Central memory CD4-positive, alpha-beta T cell (primary cell): ENCODE results near the gene TELO2.

Experiments used
- DNase-seq: peaks from one replicate; pipeline ENCODE4 v3.0.0; 2022
- total RNA-seq, 3 experiments: gene quantifications; one replicate each; lab custom pipeline; 2026; lab: John Stamatoyannopoulos, UW

Gene TELO2
- total RNA-seq: 43.0 to 91.9 (median 56.7) reads per million in 3 experiments

GRCh38 chr16:1492923-1493745 is at the start of gene TELO2:
Gene TELO2, plus strand, starts transcription at chr16:1493360. Its CDS starts 922 bp downstream, at chr16:1494282.
- DNase-seq: peak; percentile 85

- DNase-seq: no peak
These were observed 49.7 kb upstream of the TELO2 start for GRCh38 chr16:1443403-1443973.

GRCh38 chr16:1443980-1444729 is 49.0 kb upstream of the TELO2 start, which contains the start of gene CCDC154:
Gene CCDC154, minus strand, starts transcription at chr16:1444556. Its CDS starts 234 bp downstream, at chr16:1444322.
- DNase-seq: no peak

GRCh38 chr16:1444730-1445517 is 48.2 kb upstream of the TELO2 start:
- no peak for DNase-seq

GRCh38 chr16:1445518-1446203 is 47.5 kb upstream of the TELO2 start:
- DNase-seq: no peak

GRCh38 chr16:1446296-1447080 is 46.7 kb upstream of the TELO2 start:
- DNase-seq: no peak

- no peak for DNase-seq
These were observed 45.2 kb upstream of the TELO2 start for GRCh38 chr16:1447965-1448364.

- no peak for DNase-seq
These were observed 44.5 kb upstream of the TELO2 start for GRCh38 chr16:1448536-1449116.

GRCh38 chr16:1449201-1449788 is 43.9 kb upstream of the TELO2 start:
- no peak for DNase-seq

- no peak for DNase-seq
These were observed 42.9 kb upstream of the TELO2 start for GRCh38 chr16:1450218-1450617.

- DNase-seq: no peak
These were observed 42.3 kb upstream of the TELO2 start for GRCh38 chr16:1450841-1451240.

GRCh38 chr16:1451702-1452392 is 41.3 kb upstream of the TELO2 start:
- DNase-seq: no peak

- no peak for DNase-seq
These were observed 40.6 kb upstream of the TELO2 start for GRCh38 chr16:1452530-1452929.

- no peak for DNase-seq
These were observed 39.8 kb upstream of the TELO2 start for GRCh38 chr16:1453316-1453715.

GRCh38 chr16:1454561-1454960 is 38.6 kb upstream of the TELO2 start:
- DNase-seq: no peak

- no peak for DNase-seq
These were observed 37.7 kb upstream of the TELO2 start for GRCh38 chr16:1455190-1456171.

GRCh38 chr16:1456951-1457350 is 36.2 kb upstream of the TELO2 start:
- DNase-seq: no peak

- DNase-seq: no peak
These were observed 35.5 kb upstream of the TELO2 start for GRCh38 chr16:1457489-1458245.
